Loucy (cell line): ENCODE data around the gene YTHDF2.
"Not testable (repeated sequence)": the region's sequence is repeated elsewhere in the genome, so short reads cannot be mapped to it uniquely, and the experiment has no call there.

Experiments
- CTCF ChIP-seq: fragments of 200-600 bp; sonication (generic); conservative IDR thresholded peaks from 2 replicates; pipeline ENCODE4 v1.5.1; 2014; ENCODE audit warnings: mild to moderate bottlenecking, antibody characterized with exemption, low read length
- EZH2phosphoT487 ChIP-seq: fragments of 200-600 bp; IDR thresholded peaks from 2 replicates; pipeline ENCODE4 v1.6.1; 2018; ENCODE audit warnings: antibody characterized with exemption, mild to moderate bottlenecking, moderate library complexity, borderline replicate concordance

- TF ChIP-seq CTCF, EZH2phosphoT487: not testable (repeated sequence)
These were observed 11.4 kb upstream of the YTHDF2 start for GRCh38 chr1:28725365-28725764.
